Gastrocnemius medialis (tissue), 4 donors: ENCODE data around the gene ADH6. TPM values are rescaled to one million over a fixed set of nuclear protein-coding genes. Genes with fewer than 3 reads are reported as not detected.
"Not testable (repeated sequence)": the region's sequence is repeated elsewhere in the genome, so short reads cannot be mapped to it uniquely, and the experiment has no call there.

Experiments
- ATAC-seq, 2 donors: fragments of 150-250 bp; one replicate each; pipeline ENCODE4 v1.9.1; 2016
- DNase-seq, 2 donors: peaks; one replicate each; pipeline ENCODE4 v3.0.0-alpha.2; 2019
- H3K27ac ChIP-seq, 4 donors: fragments of 200-600 bp; sonication (generic); 1 replicate in 1 of 4; 2 replicates in 3 of 4; pipeline ENCODE4 v1.5.1; 2016 to 2018; ENCODE audit warnings: mild to moderate bottlenecking in 2 of 4, moderate library complexity in 1 of 4
- H3K27me3 ChIP-seq, 3 donors: fragments of 200-600 bp; sonication (generic) in 2 of 3; 1 replicate in 1 of 3; 2 replicates in 2 of 3; pipeline versions ENCODE4 v1.5.1 to v1.6.0; 2016 to 2019; ENCODE audit warnings: mild to moderate bottlenecking in 1 of 3, moderate library complexity in 1 of 3
- H3K36me3 ChIP-seq, 2 donors: fragments of 200-600 bp; sonication (generic) in 1 of 2; one replicate each; pipeline ENCODE4 v1.5.1; 2017 to 2018
- H3K4me1 ChIP-seq, 2 donors: fragments of 200-600 bp; sonication (generic) in 1 of 2; one replicate each; pipeline ENCODE4 v1.5.1; 2016 to 2017; ENCODE audit warnings: mild to moderate bottlenecking in 2 of 2
- H3K4me3 ChIP-seq, 4 donors: fragments of 200-600 bp; sonication (generic) in 3 of 4; 1 replicate in 1 of 4; 2 replicates in 3 of 4; pipeline ENCODE4 v1.5.1; 2016 to 2019; ENCODE audit warnings: mild to moderate bottlenecking in 2 of 4
- H3K9me3 ChIP-seq, 3 donors: fragments of 200-600 bp; sonication (generic) in 2 of 3; 1 replicate in 1 of 3; 2 replicates in 2 of 3; pipeline ENCODE4 v1.5.1; 2016 to 2019
- CTCF ChIP-seq, 5 experiments: fragments of 450-650 bp in 3 of 5; fragments of 200-600 bp in 2 of 5; sonication (generic) in 2 of 5; IDR thresholded peaks in 4 of 5; conservative IDR thresholded peaks in 1 of 5; 1 replicate in 4 of 5; 2 replicates in 1 of 5; pipeline ENCODE4 v1.5.1; 2016 to 2019; ENCODE audit warnings: antibody characterized with exemption in 5 of 5, mild to moderate bottlenecking in 3 of 5, moderate library complexity in 3 of 5
- POLR2A ChIP-seq, 2 donors: fragments of 450-650 bp; IDR thresholded peaks; one replicate each; pipeline ENCODE4 v1.6.1; 2017; ENCODE audit warnings: antibody characterized with exemption in 2 of 2, mild to moderate bottlenecking in 2 of 2, moderate library complexity in 2 of 2
- in situ Hi-C, 4 donors: fragments of 200-750 bp; cut with MboI; loops; one replicate each; pipeline versions ENCODE4 v1.15.0 to v1.8.0; 2017; ENCODE audit warnings: low sequenced_read_pairs in 4 of 4
- intact Hi-C: fragments of 100-400 bp; cut with DNase I; formaldehyde crosslinking; loops from one replicate; pipeline ENCODE4 v1.15.1; 2023; ENCODE audit warnings: low total_unique reads
- total RNA-seq, 4 donors: library from RNA; depleted of rRNA; stranded (reverse); fragments of >200 nt; gene quantifications; one replicate each; pipeline versions ENCODE4 v1.1.0 to v1.2.3, GENCODE V29; 2016

The ADH6 gene
- total RNA-seq, 4 donors from 2014 or later: 0.16 to 0.49 TPM; not detected in 2

- intact Hi-C loops: loop anchor here (2.0 to 5.0 kb wide), 2 partner anchors 120 to 203 kb away; partner anchors contain the start of gene ADH1B
Measured at GRCh38 chr4:99202094-99202493, 17.0 kb downstream of the ADH6 start.

DNA sequence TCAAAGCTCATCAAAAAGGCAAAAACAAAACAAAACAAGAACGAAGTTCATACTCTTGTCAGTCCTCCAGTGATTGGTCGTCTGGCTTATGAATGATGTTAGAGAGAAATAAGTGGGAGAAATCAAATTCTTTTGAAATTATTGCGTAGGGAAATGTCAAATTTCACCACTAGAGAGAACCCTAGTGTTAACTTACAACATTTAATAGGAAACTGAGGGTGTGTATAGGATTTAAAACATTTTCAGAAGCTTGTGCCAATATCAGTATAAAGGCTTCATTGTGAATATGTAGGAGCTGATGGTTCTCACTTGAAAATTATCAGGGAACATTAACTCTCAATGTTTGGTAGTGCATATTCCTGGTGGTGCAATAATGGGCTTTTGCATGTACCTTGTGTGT is 17.4 kb downstream of the ADH6 start:
- no peaks in the 10 kb centered on the region for H3K9me3 ChIP-seq
- no peak for TF ChIP-seq POLR2A (IDR thresholded peaks at IDR 0.05)
- TF ChIP-seq CTCF (IDR thresholded peaks at IDR 0.05 in 4 of 5, conservative IDR thresholded peaks at IDR 0.05 in 1 of 5): peak in 3 of 5 experiments; percentile 5 to 26 (median 11)
- H3K36me3 ChIP-seq: no peaks in the 10 kb centered on the region
- no peaks in the 10 kb centered on the region for H3K27me3 ChIP-seq
- no peak for ATAC-seq
- DNase-seq: no peak
- no peaks in the 10 kb centered on the region for H3K4me1 ChIP-seq
- in situ Hi-C loops (loop anchor here in 1 of 4 donors (10.0 kb wide), 1 partner anchor 203 kb away; no protein-coding TSS in a partner anchor), intact Hi-C loops (loop anchor here (2.0 to 5.0 kb wide), 2 partner anchors 121 to 203 kb away; partner anchors contain the start of gene ADH1B)
- H3K27ac ChIP-seq: peak overlapping the region in 3 of 4 donors; percentile 17 to 67 (median 29)
- no peak overlapping the region for H3K4me3 ChIP-seq

More at GRCh38 chr4:99202094-99202493, 17.0 kb downstream of the ADH6 start:
- H3K4me1 ChIP-seq: no peaks in the 10 kb centered on the region
- TF ChIP-seq POLR2A (IDR thresholded peaks at IDR 0.05): no peak
- no peak for TF ChIP-seq CTCF (IDR thresholded peaks at IDR 0.05 in 4 of 5, conservative IDR thresholded peaks at IDR 0.05 in 1 of 5)
- no peaks in the 10 kb centered on the region for H3K9me3 ChIP-seq
- no peak for DNase-seq
- peak in 1 of 2 donors; percentile 8 for ATAC-seq
- peak overlapping the region; percentile 17 to 67 (median 44) for H3K27ac ChIP-seq
- in situ Hi-C loops: loop anchor here in 1 of 4 donors (10.0 kb wide), 1 partner anchor 203 kb away; no protein-coding TSS in a partner anchor
- H3K27me3 ChIP-seq: no peaks in the 10 kb centered on the region
- no peak overlapping the region for H3K4me3 ChIP-seq
- H3K36me3 ChIP-seq: no peaks in the 10 kb centered on the region

DNA sequence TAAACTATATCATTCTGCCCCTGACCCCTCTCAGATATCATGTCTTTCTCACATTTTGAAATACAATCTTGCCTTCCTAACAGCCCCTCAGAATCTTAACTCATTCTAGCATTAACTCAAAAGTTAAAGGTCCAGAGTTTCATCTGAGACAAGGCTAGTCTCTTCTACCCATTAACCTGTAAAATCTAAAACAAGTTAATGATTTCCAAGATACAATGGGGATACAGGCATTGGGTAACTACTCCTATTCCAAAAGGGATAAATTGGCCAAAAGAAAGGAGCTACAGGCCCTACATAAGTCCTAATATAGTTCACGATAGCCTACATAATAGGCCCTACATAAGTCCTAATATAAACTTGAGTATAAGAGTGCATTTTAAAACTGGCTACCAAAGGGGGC is 18.9 kb downstream of the ADH6 start:
- Histone ChIP-seq H3K36me3 (no peaks in the 10 kb centered on the region), H3K4me1 (no peaks in the 10 kb centered on the region), H3K27me3 (no peaks in the 10 kb centered on the region), H3K27ac (no peak overlapping the region), H3K9me3 (no peaks in the 10 kb centered on the region), H3K4me3 (no peak overlapping the region)
- TF ChIP-seq POLR2A (IDR thresholded peaks at IDR 0.05) (no peak), CTCF (IDR thresholded peaks at IDR 0.05 in 4 of 5, conservative IDR thresholded peaks at IDR 0.05 in 1 of 5) (no peak)
- in situ Hi-C loops (loop anchor here in 1 of 4 donors (10.0 kb wide), 1 partner anchor 205 kb away; no protein-coding TSS in a partner anchor), intact Hi-C loops (loop anchor here (5.0 kb wide), 1 partner anchor 122 kb away; the partner anchor contains the start of gene ADH1B)
- ATAC-seq (no peak), DNase-seq (no peak)

DNA sequence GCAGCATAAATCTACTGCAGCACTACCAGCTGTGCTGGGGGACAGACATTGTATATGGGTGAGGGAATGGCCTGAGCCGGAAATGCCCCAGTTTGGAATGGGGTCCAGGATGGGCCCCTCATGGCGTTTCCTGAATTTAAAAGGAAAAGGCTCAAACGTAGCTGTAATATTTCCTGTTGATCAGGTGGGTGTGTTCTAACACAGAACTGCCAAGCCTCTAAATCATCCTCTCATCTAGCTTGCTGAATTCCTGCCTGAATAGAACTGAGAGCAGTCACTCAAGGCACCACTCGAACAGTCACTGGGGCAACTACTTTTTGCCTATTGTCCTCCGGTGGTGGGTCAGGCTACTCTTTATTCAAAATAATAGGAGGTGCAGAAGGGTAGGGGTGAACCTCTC is 28.7 kb downstream of the ADH6 start:
- in situ Hi-C loops: no loop called here
- TF ChIP-seq POLR2A (IDR thresholded peaks at IDR 0.05): no peak
- TF ChIP-seq CTCF (IDR thresholded peaks at IDR 0.05 in 4 of 5, conservative IDR thresholded peaks at IDR 0.05 in 1 of 5): no peak
- H3K4me1 ChIP-seq: no peaks in the 10 kb centered on the region
- no peak overlapping the region for H3K4me3 ChIP-seq
- H3K27ac ChIP-seq: no peak overlapping the region
- H3K27me3 ChIP-seq: no peaks in the 10 kb centered on the region
- ATAC-seq (no peak), DNase-seq (no peak)
- intact Hi-C loops: no loop called here
- H3K36me3 ChIP-seq: no peaks in the 10 kb centered on the region
- H3K9me3 ChIP-seq: no peaks in the 10 kb centered on the region

- intact Hi-C loops: not testable (repeated sequence)
Measured at GRCh38 chr4:99189900-99190299, 29.1 kb downstream of the ADH6 start.

More at GRCh38 chr4:99189900-99190299, 29.1 kb downstream of the ADH6 start:
- H3K27ac ChIP-seq, DNase-seq, H3K4me1 ChIP-seq, ATAC-seq, H3K9me3 ChIP-seq, H3K27me3 ChIP-seq, in situ Hi-C loops, H3K36me3 ChIP-seq, H3K4me3 ChIP-seq: not testable (repeated sequence)
